ENCODE data around the gene PKP4.

PKP4 gene

GRCh38 chr2:158458617-158458920 is 1.8 kb downstream of the PKP4 start:
- no peak overlapping the region for H2AFZ ChIP-seq (ENCODE audit: low read depth, low read length, severe bottlenecking)
- peaks cover 14% of the 10 kb centered on the region for H4K20me1 ChIP-seq (ENCODE audit: low read depth, low read length)
- H3K4me2 ChIP-seq (ENCODE audit: low read depth, low read length, poor library complexity, severe bottlenecking) = peak overlapping the region; percentile 57
- no peak overlapping the region for H3K9ac ChIP-seq (ENCODE audit: low read length)
- no peaks in the 10 kb centered on the region for H3K36me3 ChIP-seq (ENCODE audit: low read length)
- H3K27ac ChIP-seq (ENCODE audit: low read depth, low read length) = no peak overlapping the region
- H3K4me3 ChIP-seq (ENCODE audit: insufficient read depth, low read length, poor library complexity, severe bottlenecking) = no peak overlapping the region
- TF ChIP-seq CTCF (IDR thresholded peaks at IDR 0.05; ENCODE audit: insufficient read depth, low read length, poor library complexity, severe bottlenecking) (no peak), EZH2phosphoT487 (conservative IDR thresholded peaks at IDR 0.05; ENCODE audit: low read length) (no peak)
- H3K9me3 ChIP-seq (ENCODE audit: insufficient read depth, low read length) = no peaks in the 10 kb centered on the region
- no peaks in the 10 kb centered on the region for H3F3A ChIP-seq (ENCODE audit: insufficient read depth)
- H3K79me2 ChIP-seq (ENCODE audit: insufficient read depth, low read length) = no peaks in the 10 kb centered on the region; the same call in 1 of the 2 replicates
- no peaks in the 10 kb centered on the region for H3K27me3 ChIP-seq (ENCODE audit: low read length)
- H3K9me2 ChIP-seq (replicated peaks; ENCODE audit: insufficient read depth, low read length) = no peaks in the 10 kb centered on the region

GRCh38 chr2:158459161-158460003 is 2.6 kb downstream of the PKP4 start:
- Histone ChIP-seq H3K4me3 (ENCODE audit: insufficient read depth, low read length, poor library complexity, severe bottlenecking) (no peak overlapping the region), H3K36me3 (ENCODE audit: low read length) (no peaks in the 10 kb centered on the region), H3K79me2 (ENCODE audit: insufficient read depth, low read length) (no peaks in the 10 kb centered on the region; the same call in 1 of the 2 replicates), H3K27me3 (ENCODE audit: low read length) (no peaks in the 10 kb centered on the region), H3K9ac (ENCODE audit: low read length) (no peak overlapping the region), H3F3A (ENCODE audit: insufficient read depth) (no peaks in the 10 kb centered on the region), H3K9me2 (replicated peaks; ENCODE audit: insufficient read depth, low read length) (no peaks in the 10 kb centered on the region), H3K27ac (ENCODE audit: low read depth, low read length) (no peak overlapping the region), H2AFZ (ENCODE audit: low read depth, low read length, severe bottlenecking) (no peak overlapping the region), H4K20me1 (ENCODE audit: low read depth, low read length) (peaks cover 14% of the 10 kb centered on the region), H3K4me2 (ENCODE audit: low read depth, low read length, poor library complexity, severe bottlenecking) (no peak overlapping the region), H3K9me3 (ENCODE audit: insufficient read depth, low read length) (no peaks in the 10 kb centered on the region)
- no peak for TF ChIP-seq CTCF (IDR thresholded peaks at IDR 0.05; ENCODE audit: insufficient read depth, low read length, poor library complexity, severe bottlenecking)
- TF ChIP-seq EZH2phosphoT487 (conservative IDR thresholded peaks at IDR 0.05; ENCODE audit: low read length) = no peak

GRCh38 chr2:158460632-158461297 is 4.0 kb downstream of the PKP4 start:
- no peaks in the 10 kb centered on the region for H3K27me3 ChIP-seq (ENCODE audit: low read length)
- no peak overlapping the region for H3K27ac ChIP-seq (ENCODE audit: low read depth, low read length)
- H3K9ac ChIP-seq (ENCODE audit: low read length) = no peak overlapping the region
- H3K79me2 ChIP-seq (ENCODE audit: insufficient read depth, low read length) = no peaks in the 10 kb centered on the region; the same call in 1 of the 2 replicates
- H3K9me2 ChIP-seq (replicated peaks; ENCODE audit: insufficient read depth, low read length) = no peaks in the 10 kb centered on the region
- TF ChIP-seq CTCF (IDR thresholded peaks at IDR 0.05; ENCODE audit: insufficient read depth, low read length, poor library complexity, severe bottlenecking) (no peak), EZH2phosphoT487 (conservative IDR thresholded peaks at IDR 0.05; ENCODE audit: low read length) (no peak)
- peaks cover 14% of the 10 kb centered on the region for H4K20me1 ChIP-seq (ENCODE audit: low read depth, low read length)
- H2AFZ ChIP-seq (ENCODE audit: low read depth, low read length, severe bottlenecking) = no peak overlapping the region
- no peak overlapping the region for H3K4me3 ChIP-seq (ENCODE audit: insufficient read depth, low read length, poor library complexity, severe bottlenecking)
- H3K4me2 ChIP-seq (ENCODE audit: low read depth, low read length, poor library complexity, severe bottlenecking) = no peak overlapping the region
- H3K36me3 ChIP-seq (ENCODE audit: low read length) = no peaks in the 10 kb centered on the region
- H3K9me3 ChIP-seq (ENCODE audit: insufficient read depth, low read length) = no peaks in the 10 kb centered on the region
- H3F3A ChIP-seq (ENCODE audit: insufficient read depth) = no peaks in the 10 kb centered on the region
